GM23248 (cell line): Measurements from ENCODE around the gene RPGRIP1.

Experiments
- EZH2 ChIP-seq: fragments of 200-600 bp; sonication (generic); IDR thresholded peaks from 2 replicates; pipeline ENCODE4 v1.6.1; 2018; ENCODE audit warnings: antibody characterized with exemption, mild to moderate bottlenecking; ENCODE audit not compliant: insufficient read depth, poor library complexity, severe bottlenecking
- EZH2phosphoT487 ChIP-seq: fragments of 200-600 bp; sonication (generic); IDR thresholded peaks from 2 replicates; pipeline ENCODE4 v1.6.1; 2018; ENCODE audit warnings: antibody characterized with exemption, moderate library complexity, mild to moderate bottlenecking, low read depth; ENCODE audit not compliant: insufficient read depth

DNA sequence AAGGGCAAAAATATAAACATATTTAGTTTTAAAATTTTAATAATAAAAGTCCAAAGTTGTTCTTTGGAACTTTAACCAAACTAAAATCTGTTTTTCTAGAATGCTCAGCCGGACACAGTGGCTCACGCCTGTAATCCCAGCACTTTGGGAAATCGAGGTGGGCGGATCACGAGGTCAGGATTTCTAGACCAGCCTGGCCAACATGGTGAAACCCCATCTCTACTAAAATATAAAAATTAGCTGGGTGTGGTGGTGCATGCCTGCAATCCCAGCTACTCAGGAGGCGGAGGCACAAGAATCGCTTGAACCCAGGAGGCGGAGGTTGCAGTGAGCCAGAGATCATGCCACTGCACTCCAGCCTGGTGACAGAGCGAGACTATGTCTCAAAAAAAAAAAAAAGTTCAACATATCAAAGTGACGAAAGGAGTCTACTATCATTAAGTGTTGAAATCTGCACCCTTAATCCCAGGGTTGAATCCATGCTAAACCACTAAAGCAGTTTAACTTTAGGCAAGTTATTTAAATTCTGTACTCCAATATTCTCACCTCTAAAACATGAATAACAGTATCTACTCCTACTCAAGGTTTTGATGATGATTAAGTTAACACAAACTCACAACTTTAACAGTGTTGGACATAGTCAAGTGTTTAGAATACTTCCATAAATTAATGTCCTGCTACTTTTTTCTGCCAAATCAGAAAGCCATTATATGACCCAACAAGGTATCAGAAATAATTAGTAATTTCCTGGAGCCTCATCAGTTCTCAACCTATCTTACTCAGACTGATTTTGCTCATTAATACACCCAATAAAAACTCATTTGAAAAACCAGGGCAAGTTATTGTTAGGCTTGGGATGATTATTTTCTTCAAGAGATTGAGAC lies 21.6 kb upstream of the RPGRIP1 start:
- TF ChIP-seq EZH2 (no peak), EZH2phosphoT487 (no peak)
